Measurements from ENCODE around the gene TNFSF10. TPM values are rescaled to one million over a fixed set of nuclear protein-coding genes. Genes with fewer than 3 reads are reported as not detected.

TNFSF10 gene
- polyA plus RNA-seq, 1 donor from 2014 or later, result not detected

DNA sequence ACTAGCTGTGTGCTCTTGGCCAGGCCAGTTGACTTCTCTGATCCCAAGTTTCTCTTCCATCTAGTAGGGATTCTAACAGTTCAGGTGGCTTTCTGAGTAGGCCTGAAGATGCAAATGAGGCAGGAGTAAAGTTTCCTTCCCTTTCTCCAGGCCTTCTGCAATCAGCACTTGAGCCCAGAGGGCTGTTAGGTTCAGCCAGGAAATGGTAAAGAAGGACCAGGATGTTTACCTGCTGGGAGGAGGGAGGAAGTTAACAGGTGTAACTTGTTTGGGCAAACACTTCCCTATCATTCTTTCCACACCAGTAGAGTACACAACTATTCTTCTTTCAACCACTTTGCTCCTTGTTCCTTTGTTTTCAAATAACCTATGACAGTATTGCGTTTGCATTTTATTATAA is 13.3 kb upstream of the TNFSF10 start:
- no peaks in the 10 kb centered on the region for H3F3A ChIP-seq (ENCODE audit: insufficient read depth, low read length, poor library complexity, severe bottlenecking)
- H3K27me3 ChIP-seq (ENCODE audit: insufficient read depth, low read depth, low read length), result no peaks in the 10 kb centered on the region
- no peak overlapping the region for H3K4me2 ChIP-seq (ENCODE audit: low read length)
- H3K79me2 ChIP-seq (replicated peaks; ENCODE audit: insufficient read depth, low read length), result no peaks in the 10 kb centered on the region
- no peak overlapping the region for H3K27ac ChIP-seq (ENCODE audit: low read length)
- TF ChIP-seq, protein P1, sequence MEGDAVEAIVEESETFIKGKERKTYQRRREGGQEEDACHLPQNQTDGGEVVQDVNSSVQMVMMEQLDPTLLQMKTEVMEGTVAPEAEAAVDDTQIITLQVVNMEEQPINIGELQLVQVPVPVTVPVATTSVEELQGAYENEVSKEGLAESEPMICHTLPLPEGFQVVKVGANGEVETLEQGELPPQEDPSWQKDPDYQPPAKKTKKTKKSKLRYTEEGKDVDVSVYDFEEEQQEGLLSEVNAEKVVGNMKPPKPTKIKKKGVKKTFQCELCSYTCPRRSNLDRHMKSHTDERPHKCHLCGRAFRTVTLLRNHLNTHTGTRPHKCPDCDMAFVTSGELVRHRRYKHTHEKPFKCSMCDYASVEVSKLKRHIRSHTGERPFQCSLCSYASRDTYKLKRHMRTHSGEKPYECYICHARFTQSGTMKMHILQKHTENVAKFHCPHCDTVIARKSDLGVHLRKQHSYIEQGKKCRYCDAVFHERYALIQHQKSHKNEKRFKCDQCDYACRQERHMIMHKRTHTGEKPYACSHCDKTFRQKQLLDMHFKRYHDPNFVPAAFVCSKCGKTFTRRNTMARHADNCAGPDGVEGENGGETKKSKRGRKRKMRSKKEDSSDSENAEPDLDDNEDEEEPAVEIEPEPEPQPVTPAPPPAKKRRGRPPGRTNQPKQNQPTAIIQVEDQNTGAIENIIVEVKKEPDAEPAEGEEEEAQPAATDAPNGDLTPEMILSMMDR (IDR thresholded peaks at IDR 0.05; ENCODE audit: poor library complexity, severe bottlenecking), result no peak
- TF ChIP-seq, protein P2, sequence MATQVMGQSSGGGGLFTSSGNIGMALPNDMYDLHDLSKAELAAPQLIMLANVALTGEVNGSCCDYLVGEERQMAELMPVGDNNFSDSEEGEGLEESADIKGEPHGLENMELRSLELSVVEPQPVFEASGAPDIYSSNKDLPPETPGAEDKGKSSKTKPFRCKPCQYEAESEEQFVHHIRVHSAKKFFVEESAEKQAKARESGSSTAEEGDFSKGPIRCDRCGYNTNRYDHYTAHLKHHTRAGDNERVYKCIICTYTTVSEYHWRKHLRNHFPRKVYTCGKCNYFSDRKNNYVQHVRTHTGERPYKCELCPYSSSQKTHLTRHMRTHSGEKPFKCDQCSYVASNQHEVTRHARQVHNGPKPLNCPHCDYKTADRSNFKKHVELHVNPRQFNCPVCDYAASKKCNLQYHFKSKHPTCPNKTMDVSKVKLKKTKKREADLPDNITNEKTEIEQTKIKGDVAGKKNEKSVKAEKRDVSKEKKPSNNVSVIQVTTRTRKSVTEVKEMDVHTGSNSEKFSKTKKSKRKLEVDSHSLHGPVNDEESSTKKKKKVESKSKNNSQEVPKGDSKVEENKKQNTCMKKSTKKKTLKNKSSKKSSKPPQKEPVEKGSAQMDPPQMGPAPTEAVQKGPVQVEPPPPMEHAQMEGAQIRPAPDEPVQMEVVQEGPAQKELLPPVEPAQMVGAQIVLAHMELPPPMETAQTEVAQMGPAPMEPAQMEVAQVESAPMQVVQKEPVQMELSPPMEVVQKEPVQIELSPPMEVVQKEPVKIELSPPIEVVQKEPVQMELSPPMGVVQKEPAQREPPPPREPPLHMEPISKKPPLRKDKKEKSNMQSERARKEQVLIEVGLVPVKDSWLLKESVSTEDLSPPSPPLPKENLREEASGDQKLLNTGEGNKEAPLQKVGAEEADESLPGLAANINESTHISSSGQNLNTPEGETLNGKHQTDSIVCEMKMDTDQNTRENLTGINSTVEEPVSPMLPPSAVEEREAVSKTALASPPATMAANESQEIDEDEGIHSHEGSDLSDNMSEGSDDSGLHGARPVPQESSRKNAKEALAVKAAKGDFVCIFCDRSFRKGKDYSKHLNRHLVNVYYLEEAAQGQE (IDR thresholded peaks at IDR 0.05; ENCODE audit: borderline replicate concordance), result no peak
- TF ChIP-seq RAD21 (conservative IDR thresholded peaks at IDR 0.05) (no peak), SMC3 (conservative IDR thresholded peaks at IDR 0.05; ENCODE audit: poor library complexity) (no peak), POLR2AphosphoS5 (IDR thresholded peaks at IDR 0.05) (no peak), TAF1 (IDR thresholded peaks at IDR 0.05; ENCODE audit: low read depth) (no peak), EP300 (conservative IDR thresholded peaks at IDR 0.05; ENCODE audit: poor library complexity, severe bottlenecking) (no peak), MXI1 (conservative IDR thresholded peaks at IDR 0.05; ENCODE audit: poor library complexity, severe bottlenecking) (no peak), EZH2 (IDR thresholded peaks at IDR 0.05; ENCODE audit: borderline replicate concordance, insufficient read depth, low read length, poor library complexity, severe bottlenecking) (no peak)
- no peak overlapping the region for H3K4me3 ChIP-seq (ENCODE audit: low read length)
- H4K20me1 ChIP-seq (ENCODE audit: insufficient read depth), result no peaks in the 10 kb centered on the region
- H3K9me3 ChIP-seq (ENCODE audit: low read length), result no peaks in the 10 kb centered on the region
- no peaks in the 10 kb centered on the region for H3K36me3 ChIP-seq (ENCODE audit: insufficient read depth, low read length)
- H3K9ac ChIP-seq (ENCODE audit: low read length), result no peak overlapping the region
- no peak overlapping the region for H2AFZ ChIP-seq (ENCODE audit: low read depth, low read length)
- H3K9me2 ChIP-seq (ENCODE audit: insufficient read depth, low read length), result no peaks in the 10 kb centered on the region

DNA sequence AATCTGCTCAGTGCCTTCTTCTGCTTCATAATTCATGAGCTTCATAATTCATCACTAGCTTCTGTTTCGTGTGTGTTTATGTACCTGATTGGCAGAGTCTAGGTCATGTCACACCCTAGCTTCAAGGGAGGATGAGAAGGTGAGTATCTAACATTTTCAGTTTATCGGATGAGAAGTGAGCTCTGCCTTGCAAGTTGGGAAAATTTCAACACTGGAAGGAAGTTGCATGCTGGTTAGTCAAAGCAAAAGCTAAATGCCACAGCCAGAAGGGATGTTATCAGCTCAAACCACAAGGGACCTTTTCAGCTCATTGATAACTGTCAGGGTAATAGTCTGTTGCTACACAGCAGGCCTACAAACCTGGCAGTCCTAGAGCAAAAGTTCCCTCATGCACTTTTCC is 7.3 kb upstream of the TNFSF10 start:
- H4K20me1 ChIP-seq (ENCODE audit: insufficient read depth), result no peaks in the 10 kb centered on the region
- H2AFZ ChIP-seq (ENCODE audit: low read depth, low read length), result no peak overlapping the region

More for the DNA sequence above, 7.3 kb upstream of the TNFSF10 start:
- Histone ChIP-seq H3K27ac (ENCODE audit: low read length) (no peak overlapping the region), H3K4me3 (ENCODE audit: low read length) (no peak overlapping the region), H3K9ac (ENCODE audit: low read length) (no peak overlapping the region), H3F3A (ENCODE audit: insufficient read depth, low read length, poor library complexity, severe bottlenecking) (no peaks in the 10 kb centered on the region), H3K36me3 (ENCODE audit: insufficient read depth, low read length) (no peaks in the 10 kb centered on the region), H3K27me3 (ENCODE audit: insufficient read depth, low read depth, low read length) (no peaks in the 10 kb centered on the region), H3K4me2 (ENCODE audit: low read length) (no peak overlapping the region), H3K9me2 (ENCODE audit: insufficient read depth, low read length) (no peaks in the 10 kb centered on the region), H3K79me2 (replicated peaks; ENCODE audit: insufficient read depth, low read length) (no peaks in the 10 kb centered on the region), H3K9me3 (ENCODE audit: low read length) (no peaks in the 10 kb centered on the region)
- TF ChIP-seq POLR2AphosphoS5 (IDR thresholded peaks at IDR 0.05) (peak; percentile 9), EP300 (conservative IDR thresholded peaks at IDR 0.05; ENCODE audit: poor library complexity, severe bottlenecking) (no peak)

Data from neural cell (in vitro differentiated cells).